ENCODE data around the gene ZDHHC13. TPM values are rescaled to one million over a fixed set of nuclear protein-coding genes. Genes with fewer than 3 reads are reported as not detected.

Gene ZDHHC13
- polyA plus RNA-seq, 2 of the 4 experiments (the other 2 are of a cell fraction) = 17.6 to 34.3 TPM

- TF ChIP-seq REST (IDR thresholded peaks at IDR 0.05) (no peak), NPAS2 (CRISPR knock-in tag; IDR thresholded peaks at IDR 0.05; ENCODE audit: borderline replicate concordance) (no peak), EHMT2 (IDR thresholded peaks at IDR 0.05; ENCODE audit: low read depth) (no peak), JUNB (IDR thresholded peaks at IDR 0.05) (no peak), CBX8 (IDR thresholded peaks at IDR 0.05) (no peak), POLR2A (IDR thresholded peaks at IDR 0.05; ENCODE audit: low read length) (no peak), POLR2AphosphoS2 (conservative IDR thresholded peaks at IDR 0.05; ENCODE audit: low read length) (no peak), KDM5A (IDR thresholded peaks at IDR 0.05) (no peak), EHF (CRISPR knock-in tag; IDR thresholded peaks at IDR 0.05) (no peak)
- TF ChIP-seq, protein P1, sequence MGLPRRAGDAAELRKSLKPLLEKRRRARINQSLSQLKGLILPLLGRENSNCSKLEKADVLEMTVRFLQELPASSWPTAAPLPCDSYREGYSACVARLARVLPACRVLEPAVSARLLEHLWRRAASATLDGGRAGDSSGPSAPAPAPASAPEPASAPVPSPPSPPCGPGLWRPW (IDR thresholded peaks at IDR 0.05) = no peak
- TF ChIP-seq, protein P2, sequence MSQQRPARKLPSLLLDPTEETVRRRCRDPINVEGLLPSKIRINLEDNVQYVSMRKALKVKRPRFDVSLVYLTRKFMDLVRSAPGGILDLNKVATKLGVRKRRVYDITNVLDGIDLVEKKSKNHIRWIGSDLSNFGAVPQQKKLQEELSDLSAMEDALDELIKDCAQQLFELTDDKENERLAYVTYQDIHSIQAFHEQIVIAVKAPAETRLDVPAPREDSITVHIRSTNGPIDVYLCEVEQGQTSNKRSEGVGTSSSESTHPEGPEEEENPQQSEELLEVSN (IDR thresholded peaks at IDR 0.05; ENCODE audit: borderline replicate concordance, low read depth) = no peak
Observed at GRCh38 chr11:19199048-19199447, 82.1 kb downstream of the ZDHHC13 start (continued).

GRCh38 chr11:19199771-19200170, 82.8 kb downstream of the ZDHHC13 start:
- Histone ChIP-seq H3K4me1 (no peaks in the 10 kb centered on the region), H3K4me2 (no peak overlapping the region), H3K27ac (no peak overlapping the region), H3K9me3 (no peaks in the 10 kb centered on the region), H3K4me3 (no peak overlapping the region)
- ATAC-seq (no peak), FAIRE-seq (no peak), DNase-seq (ENCODE audit: low read depth in 1 of 2, low spot score in 1 of 2) (no peak)
- 16% methylated on average over 3 of the region's 3 CpGs for WGBS (ENCODE audit: missing lambda C conversion rate)
- TF ChIP-seq, protein P3, sequence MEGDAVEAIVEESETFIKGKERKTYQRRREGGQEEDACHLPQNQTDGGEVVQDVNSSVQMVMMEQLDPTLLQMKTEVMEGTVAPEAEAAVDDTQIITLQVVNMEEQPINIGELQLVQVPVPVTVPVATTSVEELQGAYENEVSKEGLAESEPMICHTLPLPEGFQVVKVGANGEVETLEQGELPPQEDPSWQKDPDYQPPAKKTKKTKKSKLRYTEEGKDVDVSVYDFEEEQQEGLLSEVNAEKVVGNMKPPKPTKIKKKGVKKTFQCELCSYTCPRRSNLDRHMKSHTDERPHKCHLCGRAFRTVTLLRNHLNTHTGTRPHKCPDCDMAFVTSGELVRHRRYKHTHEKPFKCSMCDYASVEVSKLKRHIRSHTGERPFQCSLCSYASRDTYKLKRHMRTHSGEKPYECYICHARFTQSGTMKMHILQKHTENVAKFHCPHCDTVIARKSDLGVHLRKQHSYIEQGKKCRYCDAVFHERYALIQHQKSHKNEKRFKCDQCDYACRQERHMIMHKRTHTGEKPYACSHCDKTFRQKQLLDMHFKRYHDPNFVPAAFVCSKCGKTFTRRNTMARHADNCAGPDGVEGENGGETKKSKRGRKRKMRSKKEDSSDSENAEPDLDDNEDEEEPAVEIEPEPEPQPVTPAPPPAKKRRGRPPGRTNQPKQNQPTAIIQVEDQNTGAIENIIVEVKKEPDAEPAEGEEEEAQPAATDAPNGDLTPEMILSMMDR (IDR thresholded peaks at IDR 0.05) = no peak
- TF ChIP-seq RAD21 (conservative IDR thresholded peaks at IDR 0.05 in 1 of 2, IDR thresholded peaks at IDR 0.05 in 1 of 2) = no peak
- TF ChIP-seq NR3C1 (IDR thresholded peaks at IDR 0.05) = no peak
- TF ChIP-seq SREBF2 (IDR thresholded peaks at IDR 0.05) = no peak
- no peak for TF ChIP-seq ZC3H11A (IDR thresholded peaks at IDR 0.05)
- no peak for TF ChIP-seq TP53 (CRISPR knock-in tag; IDR thresholded peaks at IDR 0.05)
- TF ChIP-seq MAX (IDR thresholded peaks at IDR 0.05) = no peak
- TF ChIP-seq CBX8 (IDR thresholded peaks at IDR 0.05) = no peak
- TF ChIP-seq EHMT2 (IDR thresholded peaks at IDR 0.05; ENCODE audit: low read depth) = no peak
- POLR2A ChIA-PET = no interaction called here
- CTCF ChIA-PET = interaction anchor here (1.1 to 2.4 kb wide), 4 partner anchors 21 to 354 kb away, joined by 3 to 7 read pairs (median 4); no protein-coding TSS in a partner anchor
